Prostate gland (tissue), 2 donors: ENCODE measurements around the gene UVRAG. TPM values are rescaled to one million over a fixed set of nuclear protein-coding genes. Genes with fewer than 3 reads are reported as not detected.

Experiments
- DNase-seq: peaks from one replicate; pipeline ENCODE4 v3.0.0-alpha.2; 2019; ENCODE audit warnings: low spot score
- H3K27ac ChIP-seq, 2 donors: fragments of 200-600 bp; sonication (generic); 2 replicates each; pipeline ENCODE4 v1.5.1; 2017 to 2019
- H3K27me3 ChIP-seq: fragments of 200-600 bp; sonication (generic); replicated peaks from 2 replicates; pipeline ENCODE4 v1.5.1; 2019; ENCODE audit not compliant: insufficient read depth
- H3K36me3 ChIP-seq, 2 donors: fragments of 200-600 bp; sonication (generic); 1 replicate in 1 of 2; 2 replicates in 1 of 2; pipeline versions ENCODE4 v1.5.1 to v1.8.1; 2017 to 2019
- H3K4me1 ChIP-seq: fragments of 200-600 bp; sonication (generic); replicated peaks from 2 replicates; pipeline ENCODE4 v1.5.1; 2019
- H3K4me3 ChIP-seq, 2 donors: fragments of 200-600 bp; sonication (generic); 2 replicates each; pipeline ENCODE4 v1.5.1; 2017 to 2019
- H3K9me3 ChIP-seq: fragments of 200-600 bp; sonication (generic); 2 replicates; pipeline ENCODE4 v1.5.1; 2017
- POLR2A ChIP-seq: fragments of 450-650 bp; IDR thresholded peaks from one replicate; pipeline ENCODE4 v1.6.1; 2016; ENCODE audit warnings: antibody characterized with exemption, mild to moderate bottlenecking
- POLR2AphosphoS5 ChIP-seq: sonication (generic); formaldehyde crosslinking; IDR thresholded peaks from one replicate; pipeline ENCODE4 v1.6.1; 2017; ENCODE audit warnings: antibody characterized with exemption
- WGBS: methylation state at CpG from one replicate; pipeline ENCODE4 v1.1.5; 2018; 5-methylcytosine and 5-hydroxymethylcytosine counted together
- intact Hi-C: fragments of 100-400 bp; cut with DNase I; formaldehyde crosslinking; loops from one replicate; pipeline ENCODE4 v1.14.2; 2022
- total RNA-seq, 2 donors: library from RNA; depleted of rRNA; stranded (reverse); fragments of >200 nt; gene quantifications; one replicate each; pipeline ENCODE4 v1.1.0, GENCODE V29; 2016
- TF ChIP-seq, protein P1 (sequence below), 4 experiments: fragments of 200-600 bp in 2 of 4; fragments of 450-650 bp in 2 of 4; sonication (generic) in 2 of 4; IDR thresholded peaks; 1 replicate in 3 of 4; 2 replicates in 1 of 4; pipeline ENCODE4 v1.5.1; 2016 to 2019; ENCODE audit warnings: antibody characterized with exemption in 4 of 4, mild to moderate bottlenecking in 2 of 4, moderate library complexity in 2 of 4

UVRAG gene
- total RNA-seq, 2 donors from 2014 or later, result 13.9 to 25.2 TPM

GRCh38 chr11:76096552-76096951 is 281.5 kb downstream of the UVRAG start:
- no peaks in the 10 kb centered on the region for H3K9me3 ChIP-seq
- 88% methylated on average over 6 of the region's 6 CpGs for WGBS
- no peaks in the 10 kb centered on the region for H3K27me3 ChIP-seq
- H3K4me1 ChIP-seq, result no peaks in the 10 kb centered on the region
- no peak overlapping the region for H3K27ac ChIP-seq
- H3K4me3 ChIP-seq, result no peak overlapping the region
- DNase-seq, result no peak
- TF ChIP-seq POLR2AphosphoS5 (no peak), POLR2A (no peak)
- TF ChIP-seq, protein P1, sequence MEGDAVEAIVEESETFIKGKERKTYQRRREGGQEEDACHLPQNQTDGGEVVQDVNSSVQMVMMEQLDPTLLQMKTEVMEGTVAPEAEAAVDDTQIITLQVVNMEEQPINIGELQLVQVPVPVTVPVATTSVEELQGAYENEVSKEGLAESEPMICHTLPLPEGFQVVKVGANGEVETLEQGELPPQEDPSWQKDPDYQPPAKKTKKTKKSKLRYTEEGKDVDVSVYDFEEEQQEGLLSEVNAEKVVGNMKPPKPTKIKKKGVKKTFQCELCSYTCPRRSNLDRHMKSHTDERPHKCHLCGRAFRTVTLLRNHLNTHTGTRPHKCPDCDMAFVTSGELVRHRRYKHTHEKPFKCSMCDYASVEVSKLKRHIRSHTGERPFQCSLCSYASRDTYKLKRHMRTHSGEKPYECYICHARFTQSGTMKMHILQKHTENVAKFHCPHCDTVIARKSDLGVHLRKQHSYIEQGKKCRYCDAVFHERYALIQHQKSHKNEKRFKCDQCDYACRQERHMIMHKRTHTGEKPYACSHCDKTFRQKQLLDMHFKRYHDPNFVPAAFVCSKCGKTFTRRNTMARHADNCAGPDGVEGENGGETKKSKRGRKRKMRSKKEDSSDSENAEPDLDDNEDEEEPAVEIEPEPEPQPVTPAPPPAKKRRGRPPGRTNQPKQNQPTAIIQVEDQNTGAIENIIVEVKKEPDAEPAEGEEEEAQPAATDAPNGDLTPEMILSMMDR (IDR thresholded peaks at IDR 0.05), result no peak
- intact Hi-C loops, result no loop called here
- H3K36me3 ChIP-seq, result no peaks in the 10 kb centered on the region

GRCh38 chr11:76102802-76103201 is 287.8 kb downstream of the UVRAG start:
- WGBS, result 29% methylated on average over 1 of the region's 1 CpG
- Histone ChIP-seq H3K27ac (no peak overlapping the region), H3K9me3 (no peaks in the 10 kb centered on the region), H3K27me3 (no peaks in the 10 kb centered on the region), H3K4me1 (no peaks in the 10 kb centered on the region), H3K36me3 (no peaks in the 10 kb centered on the region), H3K4me3 (no peak overlapping the region)
- TF ChIP-seq, protein P1 (IDR thresholded peaks at IDR 0.05), result no peak
- TF ChIP-seq POLR2AphosphoS5 (no peak), POLR2A (no peak)
- DNase-seq, result no peak
- intact Hi-C loops, result no loop called here

- WGBS, result 64% methylated on average over 1 of the region's 1 CpG
- Histone ChIP-seq H3K4me1 (no peaks in the 10 kb centered on the region), H3K27ac (no peak overlapping the region), H3K4me3 (no peak overlapping the region), H3K27me3 (no peaks in the 10 kb centered on the region), H3K36me3 (no peaks in the 10 kb centered on the region), H3K9me3 (no peaks in the 10 kb centered on the region)
- intact Hi-C loops, result no loop called here
- no peak for TF ChIP-seq POLR2A
- no peak for TF ChIP-seq POLR2AphosphoS5
- TF ChIP-seq, protein P1 (IDR thresholded peaks at IDR 0.05), result no peak
- DNase-seq, result no peak
Observed at GRCh38 chr11:76103460-76103859, 288.4 kb downstream of the UVRAG start.

GRCh38 chr11:76104285-76104684 is 289.3 kb downstream of the UVRAG start:
- intact Hi-C loops, result no loop called here
- H3K4me3 ChIP-seq, result no peak overlapping the region
- WGBS, result 92% methylated on average over 7 of the region's 7 CpGs
- H3K27ac ChIP-seq, result no peak overlapping the region
- H3K27me3 ChIP-seq, result no peaks in the 10 kb centered on the region
- no peaks in the 10 kb centered on the region for H3K4me1 ChIP-seq
- TF ChIP-seq POLR2AphosphoS5 (no peak), POLR2A (no peak)
- DNase-seq, result no peak
- no peaks in the 10 kb centered on the region for H3K9me3 ChIP-seq
- no peaks in the 10 kb centered on the region for H3K36me3 ChIP-seq

GRCh38 chr11:76105637-76106036 is 290.6 kb downstream of the UVRAG start:
- H3K27ac ChIP-seq, result no peak overlapping the region
- TF ChIP-seq, protein P1 (IDR thresholded peaks at IDR 0.05), result no peak
- TF ChIP-seq POLR2A, result no peak
- no peak for TF ChIP-seq POLR2AphosphoS5
- H3K4me1 ChIP-seq, result no peaks in the 10 kb centered on the region
- H3K27me3 ChIP-seq, result no peaks in the 10 kb centered on the region
- H3K36me3 ChIP-seq, result no peaks in the 10 kb centered on the region
- no peak for DNase-seq
- intact Hi-C loops, result no loop called here
- 100% methylated on average over 1 of the region's 1 CpG for WGBS
- H3K9me3 ChIP-seq, result no peaks in the 10 kb centered on the region
- no peak overlapping the region for H3K4me3 ChIP-seq
